Astrocyte (in vitro differentiated cells and primary cell): ENCODE results near the gene RANBP3.
A peak's percentile ranks its signal among the peaks of the same experiment; 100 is the strongest.

Experiments used
- CTCF ChIP-seq: IDR thresholded peaks from 2 replicates; pipeline ENCODE4 v1.5.1; 2011; ENCODE audit warnings: low read depth, mild to moderate bottlenecking, inconsistent platforms, low read length, moderate library complexity; ENCODE audit not compliant: insufficient read depth
- EZH2 ChIP-seq: IDR thresholded peaks from 2 replicates; pipeline ENCODE4 v1.6.1; 2012; ENCODE audit warnings: mild to moderate bottlenecking, low read length, inconsistent platforms; ENCODE audit not compliant: insufficient read depth

- TF ChIP-seq CTCF (peak; percentile 3), EZH2 (no peak)
Measured at GRCh38 chr19:5997371-5997770, 19.4 kb upstream of the RANBP3 start.
